ENCODE results near the gene FGF16. TPM values are rescaled to one million over a fixed set of nuclear protein-coding genes. Genes with fewer than 3 reads are reported as not detected.
A peak's percentile ranks its signal among the peaks of the same experiment; 100 is the strongest.
"Not testable (repeated sequence)": the region's sequence is repeated elsewhere in the genome, so short reads cannot be mapped to it uniquely, and the experiment has no call there.

Gene FGF16
- total RNA-seq, 1 experiment from 2014 or later, result not detected

GRCh38 chrX:77446029-77446585 lies 1.1 kb upstream of the FGF16 start:
- no peak for DNase-seq (ENCODE audit: low read depth)

- no peak for DNase-seq (ENCODE audit: low read depth)
Measured at GRCh38 chrX:77447653-77448569, 722 bp downstream of the FGF16 start.

GRCh38 chrX:77450415-77450814 lies 3.2 kb downstream of the FGF16 start:
- DNase-seq (ENCODE audit: low read depth), result no peak

GRCh38 chrX:77450996-77451395 lies 3.8 kb downstream of the FGF16 start:
- peak; percentile 81 for DNase-seq (ENCODE audit: low read depth)

GRCh38 chrX:77453190-77453589 lies 6.0 kb downstream of the FGF16 start:
- no peak for DNase-seq (ENCODE audit: low read depth)

GRCh38 chrX:77455437-77455836 lies 8.2 kb downstream of the FGF16 start:
- no peak for DNase-seq (ENCODE audit: low read depth)

- no peak for DNase-seq (ENCODE audit: low read depth)
Measured at GRCh38 chrX:77484045-77484444, 36.9 kb downstream of the FGF16 start.

GRCh38 chrX:77493677-77494553 lies 46.7 kb downstream of the FGF16 start:
- DNase-seq (ENCODE audit: low read depth), result peak; percentile 81

- DNase-seq (ENCODE audit: low read depth), result not testable (repeated sequence)
Measured at GRCh38 chrX:77500164-77500563, 53.0 kb downstream of the FGF16 start.

GRCh38 chrX:77502951-77503525 lies 55.8 kb downstream of the FGF16 start:
- no peak for DNase-seq (ENCODE audit: low read depth)

GRCh38 chrX:77505227-77505626 lies 58.0 kb downstream of the FGF16 start:
- no peak for DNase-seq (ENCODE audit: low read depth)
